K562 (cell line): Measurements from ENCODE around the gene SPTBN4. TPM values are rescaled to one million over a fixed set of nuclear protein-coding genes. Genes with fewer than 3 reads are reported as not detected.

Experiments
- CAMTA2 ChIP-seq: fragments of 250-450 bp; sonication (Bioruptor Pico); conservative IDR thresholded peaks from 2 replicates; pipeline ENCODE4 v1.5.1; 2022
- CHD1 ChIP-seq: fragments of 200-600 bp; sonication (generic); IDR thresholded peaks from one replicate; pipeline ENCODE4 v1.6.1; 2012; ENCODE audit warnings: mild to moderate bottlenecking, moderate library complexity, low read length, inconsistent platforms
- DIDO1 ChIP-seq: fragments of 450-650 bp; IDR thresholded peaks from 2 replicates; pipeline ENCODE4 v1.6.1; 2016; ENCODE audit warnings: low read depth, missing biosample characterization, missing genetic modification characterization
- PCBP1 ChIP-seq: fragments of 200-400 bp; formaldehyde crosslinking; IDR thresholded peaks from 2 replicates; pipeline ENCODE4 v1.6.1; 2018; ENCODE audit warnings: mild to moderate bottlenecking, low read depth, low read length; ENCODE audit not compliant: poor library complexity, severe bottlenecking
- ZBTB26 ChIP-seq: fragments of 450-650 bp; formaldehyde crosslinking; IDR thresholded peaks from 2 replicates; pipeline ENCODE4 v1.4.0; 2022; ENCODE audit warnings: missing genetic modification characterization
- ZMIZ1 ChIP-seq, 2 experiments: fragments of 150-350 bp in 1 of 2; IDR thresholded peaks; 2 replicates each; pipeline ENCODE4 v1.6.1; 2012 to 2016; ENCODE audit warnings: low read depth in 2 of 2, low read length in 2 of 2, mild to moderate bottlenecking in 1 of 2, moderate library complexity in 1 of 2
- ZNF445 ChIP-seq: fragments of 250-450 bp; sonication (Bioruptor Pico); IDR thresholded peaks from 2 replicates; pipeline ENCODE4 v1.4.0; 2020; ENCODE audit warnings: low read depth, mild to moderate bottlenecking, moderate library complexity
- ZNF655 ChIP-seq: fragments of 250-450 bp; sonication (Bioruptor Pico); IDR thresholded peaks from 2 replicates; pipeline ENCODE4 v1.5.0; 2021
- polyA plus RNA-seq, 8 experiments: library from polyadenylated mRNA; depleted of rRNA in 4 of 8; stranded (reverse) in 5 of 8; unstranded in 3 of 8; fragments of >200 nt; fragmentation: Nextera tagmentation in 2 of 8; fragmentation: Illumina TruSeq in 1 of 8; extraction: Ambion mirVana in 2 of 8; extraction: Trizol in 1 of 8; gene quantifications; 2 replicates each; pipeline versions ENCODE4 v1.2.1 to v1.2.3, GENCODE V29; 2011 to 2014; ENCODE audit warnings: inconsistent platforms in 1 of 8, missing spikeins in 1 of 8
- total RNA-seq, 7 experiments: library from RNA; depleted of rRNA in 6 of 7; stranded (reverse); fragments of >200 nt in 6 of 7; fragmentation: Illumina TruSeq in 2 of 7; extraction: Trizol in 2 of 7; gene quantifications; 2 replicates each; pipeline versions ENCODE4 v1.2.1 to v1.2.3, GENCODE V29; 2011 to 2021; ENCODE audit warnings: low replicate concordance in 1 of 7

The SPTBN4 gene
- total and polyA plus RNA-seq, 9 of the 15 experiments (the other 6 are each of a cell fraction or from before 2014, with no cell fraction given): 0.01 to 1.5 (median 0.86) TPM

GRCh38 chr19:40613690-40614621, 147.2 kb downstream of the SPTBN4 start (continued):
- TF ChIP-seq ZNF655 (CRISPR knock-in tag): no peak
- no peak for TF ChIP-seq ZNF445 (CRISPR knock-in tag)
- TF ChIP-seq DIDO1 (tag): peak; percentile 18; the same call in 1 of the 2 replicates
- no peak for TF ChIP-seq CAMTA2 (CRISPR knock-in tag)
- TF ChIP-seq ZBTB26: peak; percentile 68; the same call in 1 of the 2 replicates
- TF ChIP-seq PCBP1: peak; percentile 71
- TF ChIP-seq CHD1: peak; percentile 53
- TF ChIP-seq ZMIZ1 (IDR thresholded peaks at IDR 0.05; ENCODE audit: low read depth in 2 of 2, low read length in 2 of 2): no peak
